Measurements from ENCODE around the gene ATP1A2. TPM values are rescaled to one million over a fixed set of nuclear protein-coding genes. Genes with fewer than 3 reads are reported as not detected.

Gene ATP1A2
- total and polyA plus RNA-seq, 10 of the 15 experiments (the other 5 are each of a cell fraction or from before 2014, with no cell fraction given), result 0.15 TPM; not detected in 9

GRCh38 chr1:160116283-160117147, 956 bp downstream of the ATP1A2 start:
- ChIA-PET SMC1A (ENCODE audit: uncharacterized antibody, unreplicated experiment) (no interaction called here), CTCF (interaction anchor here (0.8 to 1.1 kb wide), 3 partner anchors 136 to 246 kb away, joined by 3 to 4 read pairs (median 3); no protein-coding TSS in a partner anchor), POLR2A (no interaction called here), RAD21 (ENCODE audit: unreplicated experiment) (no interaction called here)
- Histone ChIP-seq H4K20me1 (ENCODE audit: control insufficient read depth, insufficient read depth) (0 out of 2 replicates have a peak, but pooled peaks cover 3% of the 10 kb centered on the region), H3K27ac (ENCODE audit: control insufficient read depth, insufficient read depth) (no peak overlapping the region), H3K9me3 (replicated peaks; ENCODE audit: control insufficient read depth, insufficient read depth, low read length) (no peaks in the 10 kb centered on the region), H3K9ac (ENCODE audit: control insufficient read depth, insufficient read depth, low read length) (no peak overlapping the region), H2AFZ (ENCODE audit: control insufficient read depth, low read depth, low read length) (no peak overlapping the region), H3K36me3 (ENCODE audit: control insufficient read depth in 2 of 2, insufficient read depth in 2 of 2, low read length in 1 of 2) (no peaks in the 10 kb centered on the region), H3K4me1 (ENCODE audit: control insufficient read depth, insufficient read depth, low read length) (no peaks in the 10 kb centered on the region), H3K4me3 (no peak overlapping the region), H3K27me3 (replicated peaks in 1 of 2; ENCODE audit: control insufficient read depth in 2 of 2, insufficient read depth in 2 of 2, low read length in 1 of 2) (peaks cover 0 to 7% of the 10 kb centered on the region in 2 experiments), H3K79me2 (ENCODE audit: control insufficient read depth, insufficient read depth, low read length) (no peaks in the 10 kb centered on the region), H3K4me2 (ENCODE audit: control insufficient read depth, insufficient read depth) (no peak overlapping the region)
- FAIRE-seq, result no peak
- no peak for TF ChIP-seq NBN (IDR thresholded peaks at IDR 0.05)
- no peak for TF ChIP-seq STAT3 (IDR thresholded peaks at IDR 0.05; ENCODE audit: low read depth, low read length)
- TF ChIP-seq FOXM1 (IDR thresholded peaks at IDR 0.05; ENCODE audit: low read depth, low read length), result no peak
- no peak for TF ChIP-seq SPI1 (IDR thresholded peaks at IDR 0.05; ENCODE audit: borderline replicate concordance, insufficient read depth, low read depth, low read length)
- TF ChIP-seq SIN3A (IDR thresholded peaks at IDR 0.05; ENCODE audit: low read depth, low read length), result no peak
- no peak for TF ChIP-seq CBX3 (IDR thresholded peaks at IDR 0.05; ENCODE audit: borderline replicate concordance, low read depth)
- TF ChIP-seq SRF (IDR thresholded peaks at IDR 0.05; ENCODE audit: low read depth in 2 of 2, low read length in 2 of 2), result no peak
- no peak for TF ChIP-seq TCF12 (IDR thresholded peaks at IDR 0.05; ENCODE audit: low read depth, low read length)
- no peak for TF ChIP-seq RELA (IDR thresholded peaks at IDR 0.05; ENCODE audit: borderline replicate concordance, partially characterized antibody)
- TF ChIP-seq TAF1 (IDR thresholded peaks at IDR 0.05; ENCODE audit: borderline replicate concordance, low read depth, low read length), result no peak
- no peak for ATAC-seq
- BruUV-seq (replicated peaks), result no TSS peak
- intact Hi-C loops (cut with micrococcal nuclease; ENCODE audit: unreplicated experiment) (no loop called here), in situ Hi-C loops (cut with MboI) (no loop called here)
- WGBS (ENCODE audit: insufficient coverage, insufficient replicate concordance, low lambda C conversion rate, missing lambda C conversion rate), result 40% methylated on average over 12 of the region's 12 CpGs
- DNase-seq (ENCODE audit: low read depth, low spot score), result no peak
